T-helper 1 cell treated with Interleukin-12 subunit alpha and Interleukin-12 subunit beta and Interleukin-4 antibody, amounts not matched to agents 30 ng/mL and 1 ng/mL, for 36 hours (primary cell): Measurements from ENCODE around the gene ZDHHC14. TPM values are rescaled to one million over a fixed set of nuclear protein-coding genes. Genes with fewer than 3 reads are reported as not detected.

Experiments used
- intact Hi-C: fragments of 100-400 bp; cut with micrococcal nuclease; formaldehyde crosslinking; loops from one replicate; pipeline ENCODE4 v1.15.1; 2024
- total RNA-seq: library from RNA; stranded (reverse); gene quantifications from 2 replicates; pipeline ENCODE4 v1.2.3, GENCODE V29; 2022

ZDHHC14 gene
- total RNA-seq, 1 donor from 2014 or later: 18.3 TPM

- intact Hi-C loops: loop anchor here (5.0 to 10.0 kb wide), 3 partner anchors 33 to 355 kb away; partner anchors contain the start of gene TMEM242
Observed at GRCh38 chr6:157529654-157530039, 148.7 kb downstream of the ZDHHC14 start.

- intact Hi-C loops: loop anchor here (10.0 kb wide), 1 partner anchor 355 kb away; no protein-coding TSS in a partner anchor
Observed at GRCh38 chr6:157530126-157530525, 149.1 kb downstream of the ZDHHC14 start.

DNA sequence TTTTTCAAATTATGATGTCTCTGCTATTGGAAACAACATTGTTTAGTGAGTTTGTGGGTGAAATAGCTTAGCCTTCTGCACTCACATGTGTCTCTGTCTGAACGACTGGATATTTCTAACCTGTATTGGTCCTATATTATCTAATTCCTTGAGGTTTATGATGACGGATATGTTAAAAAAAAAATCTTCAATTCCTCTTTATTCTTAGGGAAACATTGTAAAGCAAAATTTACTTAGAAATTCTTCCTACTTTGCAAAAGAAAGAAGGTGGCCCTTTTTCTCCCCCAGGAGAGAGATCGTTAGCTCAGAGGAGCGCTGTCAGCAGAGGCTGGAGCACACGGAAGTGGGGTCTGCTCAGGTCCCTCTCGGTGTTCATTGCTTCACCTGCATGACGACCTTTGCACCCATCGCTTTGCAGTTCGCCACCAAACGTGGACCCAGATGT lies 149.8 kb downstream of the ZDHHC14 start:
- intact Hi-C loops: loop anchor here (10.0 kb wide), 1 partner anchor 354 kb away; no protein-coding TSS in a partner anchor

GRCh38 chr6:157531169-157531985 lies 150.4 kb downstream of the ZDHHC14 start:
- intact Hi-C loops: loop anchor here (10.0 kb wide), 1 partner anchor 353 kb away; no protein-coding TSS in a partner anchor

- intact Hi-C loops: loop anchor here (10.0 kb wide), 1 partner anchor 353 kb away; no protein-coding TSS in a partner anchor
Observed at GRCh38 chr6:157531986-157532365, 151.0 kb downstream of the ZDHHC14 start.

DNA sequence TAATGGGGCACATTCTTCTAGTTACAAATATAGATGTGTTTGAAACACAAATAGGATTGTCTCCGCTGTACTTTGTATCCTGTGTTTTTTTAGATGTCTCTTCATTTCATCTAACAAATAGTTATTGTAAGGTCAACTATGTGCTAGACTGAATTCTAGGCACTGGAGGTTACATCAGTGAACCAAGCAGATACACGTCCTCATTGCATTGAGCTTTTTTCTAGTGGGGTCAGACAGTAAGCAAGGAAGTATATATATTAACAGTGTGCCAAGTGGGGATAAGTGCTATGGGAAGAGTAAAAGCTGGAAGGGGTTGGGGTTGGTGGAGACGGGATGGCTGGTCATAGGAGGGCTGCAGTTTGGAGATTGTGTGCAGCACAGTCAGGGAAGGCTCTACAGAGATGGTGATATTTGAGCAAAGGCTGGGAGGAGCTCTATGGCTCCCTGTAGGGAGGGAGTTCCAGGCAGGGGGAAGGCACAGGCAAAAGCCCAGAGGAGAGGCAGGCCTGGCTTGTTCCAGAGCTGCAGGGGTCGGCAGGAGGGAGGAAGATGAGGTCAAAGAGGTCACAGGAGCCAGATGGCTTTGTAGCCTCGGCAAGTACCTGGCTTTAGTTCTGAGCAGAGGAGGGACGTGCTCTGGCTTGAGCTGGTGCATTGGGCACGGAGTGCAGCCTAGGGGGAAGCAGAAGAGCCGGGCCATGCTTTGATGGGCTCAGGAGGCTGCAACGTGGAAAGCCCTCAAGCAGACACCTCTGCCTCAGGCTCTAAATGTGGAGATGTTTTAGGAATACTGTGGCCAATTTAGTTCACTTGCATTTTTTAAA lies 152.3 kb downstream of the ZDHHC14 start:
- intact Hi-C loops: loop anchor here (10.0 kb wide), 1 partner anchor 352 kb away; no protein-coding TSS in a partner anchor

DNA sequence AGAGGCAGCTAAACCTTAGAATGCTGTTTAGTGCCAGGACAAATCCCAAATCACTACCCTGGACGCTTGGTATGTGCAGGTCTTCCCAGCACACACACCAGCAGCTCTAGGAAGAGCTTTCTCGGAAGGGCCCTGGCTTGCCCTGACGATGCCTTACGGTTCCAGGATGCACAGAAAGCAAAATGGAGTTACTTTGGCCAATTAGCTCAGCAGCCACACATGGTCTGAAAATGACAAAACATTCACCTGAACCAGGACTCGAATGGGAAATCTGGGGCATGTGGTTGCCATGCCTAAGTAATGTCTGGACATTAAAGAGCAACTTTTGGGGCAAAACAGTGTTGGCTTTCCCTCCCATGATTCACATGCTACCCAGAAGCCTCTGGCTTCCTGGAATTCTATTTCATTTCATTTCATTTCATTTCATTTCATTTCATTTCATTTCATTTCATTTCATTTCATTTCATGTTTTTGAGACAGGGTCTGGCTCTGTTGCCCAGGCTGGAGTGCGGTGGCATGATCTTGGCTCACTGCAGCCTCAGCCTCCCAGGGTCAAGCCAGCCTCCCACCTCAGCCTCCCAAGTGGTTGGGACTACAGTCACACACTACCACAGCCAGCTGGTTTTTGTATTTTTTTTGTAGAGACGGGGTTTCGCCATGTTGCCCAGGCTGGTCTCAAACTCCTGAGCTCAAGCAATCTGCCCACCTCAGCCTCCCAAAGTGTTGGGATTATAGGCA lies 153.3 kb downstream of the ZDHHC14 start:
- intact Hi-C loops: loop anchor here (10.0 kb wide), 1 partner anchor 350 kb away; no protein-coding TSS in a partner anchor

GRCh38 chr6:157534977-157535339 lies 154.0 kb downstream of the ZDHHC14 start:
- intact Hi-C loops: loop anchor here (1.0 to 10.0 kb wide), 3 partner anchors 155 to 350 kb away; partner anchors contain the start of gene SNX9

DNA sequence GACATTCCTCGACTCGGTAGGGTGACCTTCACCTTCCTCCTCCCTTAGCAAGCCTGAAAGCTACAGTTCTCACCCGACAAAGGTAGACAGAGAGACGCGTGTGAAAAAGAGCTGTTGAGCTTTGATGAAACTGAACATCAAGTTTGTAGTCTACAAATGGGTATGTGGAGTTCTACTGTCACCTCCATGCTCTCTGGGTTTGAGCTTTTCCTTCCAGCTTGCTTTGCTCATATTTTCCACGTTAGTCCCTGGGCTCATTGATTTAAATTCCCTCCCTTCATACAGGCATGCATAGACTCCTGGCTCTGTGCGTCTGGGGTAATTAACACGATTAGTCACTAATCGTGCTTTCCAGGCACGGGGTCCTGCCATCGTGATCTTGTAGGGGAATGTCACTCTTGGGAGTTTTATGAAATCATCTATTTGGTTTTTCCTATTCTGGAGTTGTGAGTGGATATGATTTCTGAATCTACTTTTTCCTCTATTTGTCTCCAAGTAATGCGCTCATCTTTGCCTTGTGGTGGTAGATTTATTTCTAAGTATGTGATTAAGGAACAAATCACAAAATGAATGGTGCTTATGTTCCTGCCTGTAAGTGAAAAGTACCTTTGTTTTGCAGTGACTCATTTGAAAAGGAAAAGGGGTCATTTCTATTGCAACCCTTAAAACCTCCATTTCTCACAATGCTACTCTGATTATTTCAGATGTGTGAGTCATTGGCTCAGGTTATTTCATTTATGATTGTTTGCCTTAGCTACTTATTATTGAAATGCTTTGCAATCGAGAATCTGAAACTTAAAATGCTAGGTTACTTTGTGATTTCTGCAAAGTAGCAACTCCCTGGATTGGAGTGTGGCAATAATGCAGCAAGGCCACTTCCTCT lies 154.6 kb downstream of the ZDHHC14 start:
- intact Hi-C loops: loop anchor here (1.0 to 10.0 kb wide), 6 partner anchors 8 to 349 kb away; partner anchors contain the start of gene SNX9

GRCh38 chr6:157536223-157536545 lies 155.2 kb downstream of the ZDHHC14 start:
- intact Hi-C loops: loop anchor here (1.0 to 10.0 kb wide), 5 partner anchors 9 to 349 kb away; partner anchors contain the start of gene SNX9

DNA sequence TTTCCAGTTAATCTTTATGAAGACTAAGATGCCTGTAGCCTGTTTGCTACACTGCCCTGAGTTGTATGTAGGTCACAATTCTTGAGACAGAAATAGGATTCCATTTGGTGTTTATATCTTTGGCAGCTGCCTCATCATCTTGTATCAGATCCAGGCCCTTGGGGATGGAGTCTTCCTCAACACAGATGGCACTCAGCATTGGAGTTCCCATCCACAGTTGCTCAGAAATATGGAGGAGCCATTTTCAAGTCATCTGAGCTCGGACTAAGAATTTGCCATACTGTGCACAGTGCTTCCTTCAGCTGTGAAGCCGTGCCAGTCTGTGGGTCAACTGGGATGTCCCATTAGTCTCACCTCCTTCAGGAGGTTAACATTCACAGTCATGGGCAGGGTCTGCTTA lies 156.6 kb downstream of the ZDHHC14 start:
- intact Hi-C loops: loop anchor here (5.0 to 10.0 kb wide), 2 partner anchors 285 to 347 kb away; partner anchors contain the start of gene SNX9

- intact Hi-C loops: loop anchor here (5.0 to 10.0 kb wide), 2 partner anchors 284 to 347 kb away; partner anchors contain the start of gene SNX9
Observed at GRCh38 chr6:157538168-157538567, 157.2 kb downstream of the ZDHHC14 start.

- intact Hi-C loops: loop anchor here (5.0 to 10.0 kb wide), 2 partner anchors 284 to 346 kb away; partner anchors contain the start of gene SNX9
Observed at GRCh38 chr6:157538698-157539097, 157.7 kb downstream of the ZDHHC14 start.

DNA sequence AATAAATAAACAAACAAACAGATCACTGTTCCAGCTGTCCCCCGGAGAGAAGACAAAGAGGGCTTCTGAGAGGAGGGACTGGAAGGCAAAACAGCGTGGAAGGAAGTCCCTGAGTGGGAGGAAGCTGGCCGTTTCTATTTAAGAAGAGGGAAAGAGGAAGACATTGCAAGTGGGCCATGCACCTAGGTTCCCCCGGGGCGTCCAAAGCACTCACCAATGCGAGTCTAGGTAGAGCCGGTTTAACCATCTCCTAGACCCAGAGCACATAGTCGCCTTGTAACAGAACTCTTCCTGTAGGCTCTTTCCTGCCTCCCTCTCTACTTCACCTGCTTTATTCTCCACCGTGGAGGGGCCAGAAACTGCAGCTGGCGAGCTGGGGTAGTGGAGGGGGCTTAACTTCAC lies 158.4 kb downstream of the ZDHHC14 start:
- intact Hi-C loops: loop anchor here (5.0 to 10.0 kb wide), 2 partner anchors 283 to 345 kb away; partner anchors contain the start of gene SNX9

DNA sequence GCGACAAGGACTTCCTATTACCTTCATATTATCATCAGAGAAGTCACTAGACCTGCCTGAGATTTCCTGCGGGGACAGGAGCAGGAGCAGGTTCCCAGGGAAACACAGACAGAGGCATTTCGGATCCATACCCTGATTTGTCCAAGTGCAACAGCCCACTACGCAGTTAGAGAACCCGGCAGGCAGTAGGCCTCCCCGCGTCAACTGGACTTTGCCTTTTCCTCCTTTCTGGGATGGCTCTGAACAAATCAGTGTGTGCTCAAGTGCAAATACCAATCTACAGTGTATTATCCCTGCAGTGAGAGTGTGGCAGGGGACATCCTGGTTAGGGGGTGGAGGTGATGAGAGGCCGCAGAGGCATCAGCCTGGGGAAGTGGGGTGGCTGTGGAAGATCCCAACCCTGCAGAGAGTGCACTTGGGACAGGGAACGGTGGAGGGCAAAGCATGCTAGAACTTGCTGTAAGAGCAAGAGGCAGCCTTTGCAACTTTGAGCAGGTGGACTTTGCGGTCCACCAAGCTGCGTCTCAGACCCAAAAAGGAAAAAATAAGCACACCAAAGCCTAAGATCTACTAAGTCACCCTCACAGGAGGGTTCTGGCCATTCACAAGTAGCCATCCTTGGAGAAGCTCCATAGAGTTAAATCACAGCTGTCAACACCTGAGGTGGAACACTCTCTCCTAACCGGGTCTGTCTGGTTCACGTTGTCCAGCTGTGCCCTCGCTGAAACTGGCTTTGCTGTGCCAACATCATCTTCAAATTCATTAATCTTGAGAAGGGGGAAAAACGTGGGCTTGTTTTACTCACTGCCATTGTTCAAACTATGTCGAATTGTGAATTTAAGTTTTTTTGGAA lies 159.1 kb downstream of the ZDHHC14 start:
- intact Hi-C loops: loop anchor here (5.0 to 10.0 kb wide), 2 partner anchors 282 to 345 kb away; partner anchors contain the start of gene SNX9

- intact Hi-C loops: no loop called here
Observed at GRCh38 chr6:157541618-157542413, 160.8 kb downstream of the ZDHHC14 start.

DNA sequence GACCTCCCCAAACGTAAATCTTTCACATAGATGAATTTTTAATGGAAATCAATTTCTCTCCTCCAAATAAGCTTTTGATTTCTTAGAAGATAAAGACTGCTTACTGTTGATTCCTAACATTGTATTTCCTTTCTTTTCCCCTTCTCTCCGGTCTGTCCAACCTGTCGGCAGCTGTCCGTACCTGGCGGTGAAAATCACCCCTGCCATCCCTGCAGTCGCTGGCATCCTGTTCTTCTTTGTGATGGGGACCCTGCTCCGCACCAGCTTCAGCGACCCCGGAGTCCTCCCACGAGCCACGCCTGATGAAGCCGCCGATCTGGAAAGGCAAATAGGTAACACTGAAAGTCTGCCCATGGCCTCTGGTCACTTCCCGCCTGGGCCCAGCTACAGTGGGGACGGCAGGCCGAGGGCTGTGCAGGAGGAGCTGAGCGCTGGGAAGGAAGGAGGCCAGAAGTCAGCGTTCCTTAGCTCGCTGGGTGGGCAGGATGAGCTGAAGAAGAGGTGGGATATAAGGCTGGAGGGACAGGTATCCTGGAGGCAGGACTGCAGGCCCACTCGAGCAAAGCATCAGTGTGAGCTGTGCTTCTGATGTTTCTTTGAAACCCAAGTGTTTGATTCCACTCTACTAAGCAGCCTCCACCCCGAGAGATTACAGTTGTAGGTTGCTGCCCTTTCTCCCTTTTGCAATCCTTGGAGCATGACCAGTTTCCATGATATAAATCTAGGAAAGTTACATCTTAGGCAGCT lies 161.6 kb downstream of the ZDHHC14 start:
- intact Hi-C loops: no loop called here
